Astrocyte (in vitro differentiated cells and primary cell): Measurements from ENCODE around the gene PLEKHM2.

Experiments used
- CTCF ChIP-seq: IDR thresholded peaks from 2 replicates; pipeline ENCODE4 v1.5.1; 2011; ENCODE audit warnings: low read depth, mild to moderate bottlenecking, inconsistent platforms, low read length, moderate library complexity; ENCODE audit not compliant: insufficient read depth
- EZH2 ChIP-seq: IDR thresholded peaks from 2 replicates; pipeline ENCODE4 v1.6.1; 2012; ENCODE audit warnings: mild to moderate bottlenecking, low read length, inconsistent platforms; ENCODE audit not compliant: insufficient read depth

GRCh38 chr1:15639931-15640330, 44.2 kb upstream of the PLEKHM2 start:
- TF ChIP-seq CTCF (no peak), EZH2 (no peak)
